Ovary (tissue), 9 donors: ENCODE measurements around the gene SNX24. TPM values are rescaled to one million over a fixed set of nuclear protein-coding genes. Genes with fewer than 3 reads are reported as not detected.

Experiments used
- DNase-seq, 5 donors: peaks; one replicate each; pipeline ENCODE4 v3.0.0-alpha.2; 2019 to 2020
- H3K27ac ChIP-seq, 2 donors: fragments of 200-600 bp; one replicate each; pipeline versions ENCODE4 v1.5.1 to v1.8.0; 2019 to 2022
- H3K27me3 ChIP-seq: fragments of 200-600 bp; one replicate; pipeline ENCODE4 v1.8.0; 2022
- H3K36me3 ChIP-seq: fragments of 200-600 bp; sonication (generic); one replicate; pipeline ENCODE4 v1.5.1; 2019
- H3K4me1 ChIP-seq: one replicate; pipeline ENCODE4 v1.8.1; 2013; ENCODE audit warnings: mild to moderate bottlenecking, moderate library complexity; ENCODE audit not compliant: insufficient read depth
- H3K4me3 ChIP-seq: fragments of 200-600 bp; sonication (generic); one replicate; pipeline ENCODE4 v1.5.1; 2017
- H3K9me3 ChIP-seq, 2 donors: fragments of 200-600 bp in 1 of 2; sonication (generic) in 1 of 2; one replicate each; pipeline versions ENCODE4 v1.5.1 to v1.8.1; 2013 to 2019; ENCODE audit warnings: mild to moderate bottlenecking in 1 of 2, moderate library complexity in 1 of 2
- EP300 ChIP-seq: sonication (generic); formaldehyde crosslinking; IDR thresholded peaks from one replicate; pipeline ENCODE4 v1.6.1; 2017; ENCODE audit warnings: antibody characterized with exemption
- POLR2A ChIP-seq: fragments of 450-650 bp; IDR thresholded peaks from one replicate; pipeline ENCODE4 v1.6.1; 2017; ENCODE audit warnings: antibody characterized with exemption, mild to moderate bottlenecking, moderate library complexity
- WGBS, 3 donors: extraction: QIAGEN DNeasy Blood & Tissue Kit in 1 of 3; methylation state at CpG; one replicate each; pipeline versions ENCODE4 v1.1.5 to v1.1.7; 2013 to 2017; 5-methylcytosine and 5-hydroxymethylcytosine counted together
- intact Hi-C, 4 donors: fragments of 100-400 bp; cut with DNase I; formaldehyde crosslinking; loops; one replicate each; pipeline versions ENCODE4 v1.11.0 to v1.15.1; 2022 to 2023
- polyA plus RNA-seq, 2 donors: library from polyadenylated mRNA; stranded (reverse); fragments of 200-250 nt in 1 of 2; fragments of 350-450 nt in 1 of 2; fragmentation: Illumina TruSeq in 1 of 2; extraction: RNeasy Lipid Tissue Mini Kit (QIAGEN cat#74804) in 1 of 2; gene quantifications; one replicate each; pipeline ENCODE4 v1.2.3, GENCODE V29; 2013 to 2014
- total RNA-seq, 7 donors: library from RNA; depleted of rRNA in 2 of 7; stranded (reverse); fragments of >200 nt in 2 of 7; fragmentation: NEBNext Ultra II Directional in 3 of 7; extraction: Animal tissue kit (Norgen Biotek cat#: 25700) in 3 of 7; gene quantifications; one replicate each; pipeline versions ENCODE4 v1.1.0 to v1.2.4, GENCODE V29; 2016 to 2023
- TF ChIP-seq, protein P1 (sequence below), 3 donors: fragments of 450-650 bp in 2 of 3; fragments of 200-600 bp in 1 of 3; IDR thresholded peaks; one replicate each; pipeline versions ENCODE4 v1.5.1 to v1.8.0; 2016 to 2022; ENCODE audit warnings: antibody characterized with exemption in 3 of 3, mild to moderate bottlenecking in 1 of 3
- donor health status: DM: no; HTN: no; CAD: no; lungs with moderate emphysema.
- donor health status: DM: no; HTN: no; CAD: no.
- donor health status: Bipolar disorder and iron deficiency.
- donor health status: DM: yes; HTN: yes; CAD: no.
- donor health status: DM: no; HTN: no; CAD: no.
- donor health status: DM: yes; HTN: yes; CAD: no.

SNX24 gene
- total and polyA plus RNA-seq, 9 donors, result 4.1 to 19.1 (median 9.0) TPM

GRCh38 chr5:122977319-122977718, 131.9 kb downstream of the SNX24 start:
- intact Hi-C loops, result no loop called here
- Histone ChIP-seq H3K9me3 (no peaks in the 10 kb centered on the region), H3K27ac (no peak overlapping the region), H3K36me3 (no peaks in the 10 kb centered on the region), H3K27me3 (no peaks in the 10 kb centered on the region), H3K4me3 (no peak overlapping the region), H3K4me1 (peaks cover 1% of the 10 kb centered on the region)
- 85 to 94% (median 90%) methylated on average over 2 of the region's 2 CpGs for WGBS, 3 donors
- TF ChIP-seq, protein P1, sequence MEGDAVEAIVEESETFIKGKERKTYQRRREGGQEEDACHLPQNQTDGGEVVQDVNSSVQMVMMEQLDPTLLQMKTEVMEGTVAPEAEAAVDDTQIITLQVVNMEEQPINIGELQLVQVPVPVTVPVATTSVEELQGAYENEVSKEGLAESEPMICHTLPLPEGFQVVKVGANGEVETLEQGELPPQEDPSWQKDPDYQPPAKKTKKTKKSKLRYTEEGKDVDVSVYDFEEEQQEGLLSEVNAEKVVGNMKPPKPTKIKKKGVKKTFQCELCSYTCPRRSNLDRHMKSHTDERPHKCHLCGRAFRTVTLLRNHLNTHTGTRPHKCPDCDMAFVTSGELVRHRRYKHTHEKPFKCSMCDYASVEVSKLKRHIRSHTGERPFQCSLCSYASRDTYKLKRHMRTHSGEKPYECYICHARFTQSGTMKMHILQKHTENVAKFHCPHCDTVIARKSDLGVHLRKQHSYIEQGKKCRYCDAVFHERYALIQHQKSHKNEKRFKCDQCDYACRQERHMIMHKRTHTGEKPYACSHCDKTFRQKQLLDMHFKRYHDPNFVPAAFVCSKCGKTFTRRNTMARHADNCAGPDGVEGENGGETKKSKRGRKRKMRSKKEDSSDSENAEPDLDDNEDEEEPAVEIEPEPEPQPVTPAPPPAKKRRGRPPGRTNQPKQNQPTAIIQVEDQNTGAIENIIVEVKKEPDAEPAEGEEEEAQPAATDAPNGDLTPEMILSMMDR (IDR thresholded peaks at IDR 0.05), result no peak
- TF ChIP-seq POLR2A (no peak), EP300 (no peak)
- no peak for DNase-seq

DNA sequence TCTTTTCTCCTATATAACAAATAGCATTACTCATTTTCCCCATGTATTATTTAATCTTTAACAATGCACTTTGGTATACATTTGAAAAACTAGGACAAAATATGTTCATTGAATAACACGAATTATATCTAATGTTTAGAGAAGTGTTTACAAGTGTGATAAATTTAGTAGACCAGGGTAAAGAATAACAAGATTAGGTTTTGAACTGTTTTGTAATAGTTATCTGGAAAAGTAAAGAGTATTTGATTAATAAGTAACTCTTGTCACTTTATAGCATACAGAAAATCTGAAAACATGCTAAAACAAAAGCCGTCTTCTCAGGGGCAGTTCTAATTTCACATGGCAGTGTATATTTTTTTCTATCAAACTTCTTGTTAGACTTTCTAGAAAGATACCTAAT, 132.7 kb downstream of the SNX24 start:
- Histone ChIP-seq H3K4me3 (no peak overlapping the region), H3K27ac (no peak overlapping the region), H3K36me3 (no peaks in the 10 kb centered on the region), H3K27me3 (no peaks in the 10 kb centered on the region), H3K4me1 (peaks cover 1% of the 10 kb centered on the region), H3K9me3 (no peaks in the 10 kb centered on the region)
- TF ChIP-seq POLR2A (no peak), EP300 (no peak)
- TF ChIP-seq, protein P1 (IDR thresholded peaks at IDR 0.05), result no peak
- WGBS, 3 donors, result 29 to 59% (median 52%) methylated on average over 2 of the region's 2 CpGs
- DNase-seq, result no peak
- intact Hi-C loops, result no loop called here

DNA sequence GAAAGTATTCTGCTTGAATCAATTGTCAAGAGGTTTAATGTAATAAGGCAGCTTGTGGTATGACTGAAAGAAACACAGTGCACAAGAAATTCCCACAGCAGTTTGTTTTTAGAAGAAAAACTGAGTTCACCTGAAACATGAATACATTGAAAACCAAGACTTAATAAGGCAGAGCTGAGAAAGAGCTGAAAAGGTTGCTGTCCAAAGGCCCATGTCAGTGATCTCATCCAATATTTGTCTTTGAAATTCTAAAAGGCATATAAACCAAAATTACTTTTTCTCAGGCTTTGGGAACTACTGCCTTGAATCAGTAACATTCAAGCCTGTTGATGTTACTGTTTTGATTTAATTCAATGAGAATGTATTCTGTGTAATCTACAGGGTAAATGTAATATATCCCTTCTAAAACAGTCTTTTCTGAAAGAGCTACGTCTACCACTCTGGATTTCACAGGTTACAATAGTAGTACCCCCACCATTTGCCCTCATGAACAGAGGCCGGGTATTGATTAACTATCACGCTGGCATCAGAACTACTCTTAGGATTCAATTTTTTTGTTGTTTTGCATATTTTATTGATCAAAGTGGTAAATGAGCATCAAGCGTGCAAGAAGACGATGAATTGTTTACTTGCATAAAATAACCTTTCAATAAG, 133.4 kb downstream of the SNX24 start:
- WGBS, 3 donors, result 97 to 98% (median 98%) methylated on average over 5 of the region's 5 CpGs
- no peaks in the 10 kb centered on the region for H3K9me3 ChIP-seq
- TF ChIP-seq, protein P1 (IDR thresholded peaks at IDR 0.05), result no peak
- no peak for TF ChIP-seq EP300
- no peak for TF ChIP-seq POLR2A

GRCh38 chr5:122981846-122982245, 136.4 kb downstream of the SNX24 start:
- no peaks in the 10 kb centered on the region for H3K27me3 ChIP-seq
- no peak for TF ChIP-seq POLR2A
- TF ChIP-seq, protein P1 (IDR thresholded peaks at IDR 0.05), result no peak
- TF ChIP-seq EP300, result no peak
- no peak overlapping the region for H3K27ac ChIP-seq
- H3K4me3 ChIP-seq, result no peak overlapping the region
- DNase-seq, result no peak
- no peaks in the 10 kb centered on the region for H3K36me3 ChIP-seq
- 47 to 91% (median 88%) methylated on average over 2 of the region's 2 CpGs for WGBS, 3 donors
- H3K9me3 ChIP-seq, result no peaks in the 10 kb centered on the region
- H3K4me1 ChIP-seq, result peaks cover 1% of the 10 kb centered on the region
- intact Hi-C loops, result no loop called here

More for the DNA sequence above, 133.4 kb downstream of the SNX24 start:
- Histone ChIP-seq H3K4me1 (peaks cover 1% of the 10 kb centered on the region), H3K27me3 (no peaks in the 10 kb centered on the region), H3K36me3 (no peaks in the 10 kb centered on the region), H3K27ac (no peak overlapping the region), H3K4me3 (no peak overlapping the region)
- no peak for DNase-seq
- intact Hi-C loops, result no loop called here
